HepG2 (cell line): ENCODE data around the gene TMEM176A. TPM values are rescaled to one million over a fixed set of nuclear protein-coding genes. Genes with fewer than 3 reads are reported as not detected.

Source experiments
- AKNA ChIP-seq: sonication (generic); formaldehyde crosslinking; IDR thresholded peaks from 2 replicates; pipeline ENCODE4 v1.4.0; 2020; ENCODE audit warnings: missing genetic modification reagents, borderline replicate concordance
- ARHGAP35 ChIP-seq: sonication (generic); formaldehyde crosslinking; IDR thresholded peaks from 2 replicates; pipeline ENCODE4 v1.9.0; 2022; ENCODE audit warnings: mild to moderate bottlenecking, inconsistent platforms, moderate library complexity, missing genetic modification reagents, borderline replicate concordance
- DBP ChIP-seq: sonication (generic); formaldehyde crosslinking; IDR thresholded peaks from 2 replicates; pipeline ENCODE4 v1.4.0; 2020; ENCODE audit warnings: missing genetic modification reagents; ENCODE audit errors: not compliant biosample characterization
- DMAP1 ChIP-seq: IDR thresholded peaks from 2 replicates; pipeline ENCODE4 v1.6.1; 2016
- EEA1 ChIP-seq: sonication (generic); formaldehyde crosslinking; IDR thresholded peaks from 2 replicates; pipeline ENCODE4 v1.5.1; 2020; ENCODE audit warnings: mild to moderate bottlenecking, missing genetic modification reagents, borderline replicate concordance
- HOXA9 ChIP-seq: sonication (generic); formaldehyde crosslinking; IDR thresholded peaks from 2 replicates; pipeline ENCODE4 v1.8.1; 2022; ENCODE audit warnings: missing genetic modification reagents, mild to moderate bottlenecking, moderate library complexity, borderline replicate concordance
- IRX3 ChIP-seq: sonication (generic); formaldehyde crosslinking; IDR thresholded peaks from 2 replicates; pipeline ENCODE4 v1.8.1; 2023; ENCODE audit warnings: mild to moderate bottlenecking, low read depth, missing genetic modification reagents, borderline replicate concordance
- LCORL ChIP-seq, 2 experiments: fragments of 450-650 bp in 1 of 2; sonication (generic) in 1 of 2; formaldehyde crosslinking in 1 of 2; IDR thresholded peaks; 2 replicates each; pipeline versions ENCODE4 v1.5.0 to v1.6.1; 2017 to 2020; ENCODE audit warnings: antibody characterized with exemption in 1 of 2, missing genetic modification reagents in 1 of 2
- MAFG ChIP-seq: sonication (generic); formaldehyde crosslinking; IDR thresholded peaks from 2 replicates; pipeline ENCODE4 v1.5.1; 2020; ENCODE audit warnings: mild to moderate bottlenecking, missing genetic modification reagents
- NR2F6 ChIP-seq, 2 experiments: IDR thresholded peaks; 2 replicates each; pipeline ENCODE4 v1.6.1; 2016; ENCODE audit warnings: antibody characterized with exemption in 1 of 2, mild to moderate bottlenecking in 1 of 2
- RBM22 ChIP-seq: fragments of 200-400 bp; formaldehyde crosslinking; optimal IDR thresholded peaks from 2 replicates; pipeline ENCODE3; 2017; ENCODE audit warnings: mild to moderate bottlenecking, low read length, moderate library complexity
- SALL2 ChIP-seq: sonication (generic); formaldehyde crosslinking; IDR thresholded peaks from 2 replicates; pipeline ENCODE4 v1.8.1; 2023; ENCODE audit warnings: mild to moderate bottlenecking, missing genetic modification reagents, inconsistent platforms
- SP5 ChIP-seq: IDR thresholded peaks from 2 replicates; pipeline ENCODE4 v1.6.1; 2016; ENCODE audit warnings: low read depth, borderline replicate concordance
- ZHX2 ChIP-seq, 2 experiments: sonication (generic) in 1 of 2; formaldehyde crosslinking in 1 of 2; IDR thresholded peaks; 2 replicates each; pipeline versions ENCODE4 v1.6.1 to v1.9.0; 2014 to 2022; ENCODE audit warnings: antibody characterized with exemption in 1 of 2, borderline replicate concordance in 1 of 2, inconsistent platforms in 1 of 2, low read depth in 1 of 2, missing genetic modification reagents in 1 of 2
- ZNF766 ChIP-seq: sonication (generic); formaldehyde crosslinking; IDR thresholded peaks from 2 replicates; pipeline ENCODE4 v1.5.0; 2020; ENCODE audit warnings: missing genetic modification reagents, borderline replicate concordance
- ZNF792 ChIP-seq: IDR thresholded peaks from 2 replicates; pipeline ENCODE4 v1.6.1; 2016
- polyA plus RNA-seq, 8 experiments: library from polyadenylated mRNA; depleted of rRNA in 3 of 8; stranded (reverse) in 7 of 8; unstranded in 1 of 8; fragments of >200 nt; fragmentation: Illumina TruSeq in 4 of 8; extraction: Trizol in 4 of 8; gene quantifications; 2 replicates each; pipeline versions ENCODE4 v1.2.1 to v1.2.3, GENCODE V29; 2011 to 2016; ENCODE audit warnings: low read depth in 4 of 8, missing spikeins in 1 of 8, mixed read lengths in 1 of 8; ENCODE audit not compliant: insufficient read depth in 1 of 8
- total RNA-seq, 5 experiments: library from RNA; depleted of rRNA; stranded (reverse); fragments of >200 nt; fragmentation: Illumina TruSeq; extraction: Trizol; gene quantifications; 2 replicates each; pipeline ENCODE4 v1.2.3, GENCODE V29; 2016; ENCODE audit warnings: low read depth in 1 of 5

TMEM176A gene
- total and polyA plus RNA-seq, 2 of the 13 experiments (the other 11 are each of a cell fraction or from before 2014, with no cell fraction given), result not detected

- TF ChIP-seq ZHX2 (IDR thresholded peaks at IDR 0.05; ENCODE audit: low read depth), result no peak
- TF ChIP-seq ZHX2 (CRISPR knock-in tag; IDR thresholded peaks at IDR 0.05; ENCODE audit: borderline replicate concordance), result no peak
- no peak for TF ChIP-seq MAFG (CRISPR knock-in tag)
- no peak for TF ChIP-seq ARHGAP35
- TF ChIP-seq HOXA9, result 0 out of 2 replicates have a peak, but pooled peaks have one; percentile 41
- TF ChIP-seq EEA1 (CRISPR knock-in tag), result no peak
- no peak for TF ChIP-seq DMAP1 (CRISPR knock-in tag)
- TF ChIP-seq AKNA (CRISPR knock-in tag), result no peak
- TF ChIP-seq DBP (CRISPR knock-in tag), result no peak
- no peak for TF ChIP-seq SP5 (CRISPR knock-in tag)
- TF ChIP-seq ZNF792 (CRISPR knock-in tag), result no peak
- no peak for TF ChIP-seq SALL2 (CRISPR knock-in tag)
- TF ChIP-seq RBM22, result no peak
- no peak for TF ChIP-seq LCORL (IDR thresholded peaks at IDR 0.05)
- peak; percentile 73 for TF ChIP-seq LCORL (CRISPR knock-in tag; IDR thresholded peaks at IDR 0.05)
- TF ChIP-seq NR2F6 (IDR thresholded peaks at IDR 0.05), result no peak
- TF ChIP-seq NR2F6 (CRISPR knock-in tag; IDR thresholded peaks at IDR 0.05), result peak; percentile 45; the same call in 1 of the 2 replicates
- TF ChIP-seq IRX3 (CRISPR knock-in tag), result no peak
- TF ChIP-seq ZNF766, result no peak
Measured at GRCh38 chr7:150778014-150778737, 22.4 kb upstream of the TMEM176A start (continued).
